ENCODE results near the gene CLN5. TPM values are rescaled to one million over a fixed set of nuclear protein-coding genes. Genes with fewer than 3 reads are reported as not detected.

Gene CLN5
- total RNA-seq, 4 donors from 2014 or later: 28.8 to 47.3 (median 35.1) TPM

GRCh38 chr13:77040076-77040475, 48.2 kb downstream of the CLN5 start:
- Histone ChIP-seq H3K4me3 (no peak overlapping the region), H3K9me3 (no peaks in the 10 kb centered on the region), H3K27ac (no peak overlapping the region), H3K36me3 (peaks cover 0 to 18% (median 0%) of the 10 kb centered on the region in 3 donors), H3K4me1 (peaks cover 0 to 3% (median 0%) of the 10 kb centered on the region in 4 donors), H3K27me3 (no peaks in the 10 kb centered on the region)
- WGBS, 2 donors: 96 to 97% methylated on average over 7 of the region's 7 CpGs
- no peak for DNase-seq (ENCODE audit: low spot score in 2 of 2)
- TF ChIP-seq, protein P1, sequence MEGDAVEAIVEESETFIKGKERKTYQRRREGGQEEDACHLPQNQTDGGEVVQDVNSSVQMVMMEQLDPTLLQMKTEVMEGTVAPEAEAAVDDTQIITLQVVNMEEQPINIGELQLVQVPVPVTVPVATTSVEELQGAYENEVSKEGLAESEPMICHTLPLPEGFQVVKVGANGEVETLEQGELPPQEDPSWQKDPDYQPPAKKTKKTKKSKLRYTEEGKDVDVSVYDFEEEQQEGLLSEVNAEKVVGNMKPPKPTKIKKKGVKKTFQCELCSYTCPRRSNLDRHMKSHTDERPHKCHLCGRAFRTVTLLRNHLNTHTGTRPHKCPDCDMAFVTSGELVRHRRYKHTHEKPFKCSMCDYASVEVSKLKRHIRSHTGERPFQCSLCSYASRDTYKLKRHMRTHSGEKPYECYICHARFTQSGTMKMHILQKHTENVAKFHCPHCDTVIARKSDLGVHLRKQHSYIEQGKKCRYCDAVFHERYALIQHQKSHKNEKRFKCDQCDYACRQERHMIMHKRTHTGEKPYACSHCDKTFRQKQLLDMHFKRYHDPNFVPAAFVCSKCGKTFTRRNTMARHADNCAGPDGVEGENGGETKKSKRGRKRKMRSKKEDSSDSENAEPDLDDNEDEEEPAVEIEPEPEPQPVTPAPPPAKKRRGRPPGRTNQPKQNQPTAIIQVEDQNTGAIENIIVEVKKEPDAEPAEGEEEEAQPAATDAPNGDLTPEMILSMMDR (IDR thresholded peaks at IDR 0.05): no peak
- TF ChIP-seq POLR2A (IDR thresholded peaks at IDR 0.05): no peak
- TF ChIP-seq EP300 (IDR thresholded peaks at IDR 0.05): no peak

- TF ChIP-seq EP300 (IDR thresholded peaks at IDR 0.05) (no peak), POLR2A (IDR thresholded peaks at IDR 0.05) (no peak)
- TF ChIP-seq, protein P1 (IDR thresholded peaks at IDR 0.05): no peak
- Histone ChIP-seq H3K4me1 (peaks cover 0 to 3% (median 0%) of the 10 kb centered on the region in 4 donors), H3K27ac (no peak overlapping the region), H3K36me3 (peaks cover 0 to 20% (median 0%) of the 10 kb centered on the region in 3 donors), H3K27me3 (no peaks in the 10 kb centered on the region), H3K4me3 (no peak overlapping the region), H3K9me3 (no peaks in the 10 kb centered on the region)
- WGBS, 2 donors: 90 to 93% methylated on average over 9 of the region's 9 CpGs
- DNase-seq (ENCODE audit: low spot score in 2 of 2): no peak
These were observed 49.0 kb downstream of the CLN5 start for GRCh38 chr13:77040835-77041234.

DNA sequence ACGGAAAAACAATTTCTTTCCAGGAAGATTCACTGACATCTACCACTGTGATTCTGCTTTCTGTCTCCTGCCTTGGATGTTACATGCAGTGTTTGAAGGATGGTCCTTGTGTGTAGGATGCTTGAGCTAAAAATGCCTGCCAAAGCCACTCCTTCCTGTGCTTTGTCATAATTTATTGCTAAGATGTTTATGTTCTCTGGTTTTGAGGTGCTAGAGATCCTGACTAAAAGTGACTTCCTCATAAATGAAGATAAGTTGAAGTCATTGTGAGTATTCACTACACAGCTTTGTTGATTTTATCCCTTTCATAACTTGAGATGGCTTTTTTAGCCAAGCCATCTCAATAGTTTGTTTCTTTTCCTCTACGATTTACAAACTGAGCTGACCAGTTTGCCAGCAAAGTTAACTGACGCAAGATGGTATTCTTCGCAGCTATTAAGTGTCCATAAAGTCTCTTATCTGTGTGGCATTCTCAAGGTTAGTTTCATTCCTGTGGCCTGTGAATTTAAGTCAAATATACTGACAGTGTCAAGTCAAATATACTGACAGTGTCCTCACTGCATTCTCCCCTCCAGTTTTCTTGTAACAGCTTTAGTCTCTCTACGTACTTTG, 50.8 kb downstream of the CLN5 start:
- H3K36me3 ChIP-seq: peaks cover 0 to 28% (median 0%) of the 10 kb centered on the region in 3 donors
- peaks cover 0 to 3% (median 0%) of the 10 kb centered on the region in 4 donors for H3K4me1 ChIP-seq
- DNase-seq (ENCODE audit: low spot score in 2 of 2): no peak
- TF ChIP-seq, protein P1 (IDR thresholded peaks at IDR 0.05): no peak
- TF ChIP-seq POLR2A (IDR thresholded peaks at IDR 0.05) (no peak), EP300 (IDR thresholded peaks at IDR 0.05) (no peak)
- H3K4me3 ChIP-seq: no peak overlapping the region
- H3K27ac ChIP-seq: peak overlapping the region in 2 of 4 donors; percentile 45 to 60
- no peaks in the 10 kb centered on the region for H3K27me3 ChIP-seq
- WGBS, 2 donors: 68 to 70% methylated on average over 5 of the region's 5 CpGs
- H3K9me3 ChIP-seq: no peaks in the 10 kb centered on the region

GRCh38 chr13:77047649-77048343, 55.9 kb downstream of the CLN5 start:
- H3K9me3 ChIP-seq: no peaks in the 10 kb centered on the region
- peaks cover 0 to 10% (median 0%) of the 10 kb centered on the region in 4 donors for H3K4me1 ChIP-seq
- TF ChIP-seq, protein P1 (IDR thresholded peaks at IDR 0.05): no peak
- no peak for TF ChIP-seq POLR2A (IDR thresholded peaks at IDR 0.05)
- no peak for TF ChIP-seq EP300 (IDR thresholded peaks at IDR 0.05)
- H3K27me3 ChIP-seq: no peaks in the 10 kb centered on the region
- DNase-seq (ENCODE audit: low spot score in 2 of 2): no peak
- 75 to 83% methylated on average over 8 of the region's 8 CpGs for WGBS, 2 donors
- H3K36me3 ChIP-seq: peaks cover 0 to 76% (median 0%) of the 10 kb centered on the region in 3 donors
- peak overlapping the region in 2 of 4 donors; percentile 19 to 22 for H3K27ac ChIP-seq
- H3K4me3 ChIP-seq: no peak overlapping the region

GRCh38 chr13:77048681-77049080, 56.8 kb downstream of the CLN5 start:
- WGBS, 2 donors: 43 to 45% methylated on average over 4 of the region's 4 CpGs
- H3K27ac ChIP-seq: peak overlapping the region in 2 of 4 donors; percentile 50 to 54
- TF ChIP-seq POLR2A (IDR thresholded peaks at IDR 0.05): no peak
- TF ChIP-seq, protein P1 (IDR thresholded peaks at IDR 0.05): no peak
- TF ChIP-seq EP300 (IDR thresholded peaks at IDR 0.05): no peak
- no peaks in the 10 kb centered on the region for H3K9me3 ChIP-seq
- no peak for DNase-seq (ENCODE audit: low spot score in 2 of 2)
- peaks cover 0 to 7% (median 0%) of the 10 kb centered on the region in 4 donors for H3K4me1 ChIP-seq
- no peak overlapping the region for H3K4me3 ChIP-seq
- H3K27me3 ChIP-seq: no peaks in the 10 kb centered on the region
- peaks cover 0 to 80% (median 0%) of the 10 kb centered on the region in 3 donors for H3K36me3 ChIP-seq

All from tibial nerve (tissue), 4 donors.